ENCODE measurements around the gene BSDC1. TPM values are rescaled to one million over a fixed set of nuclear protein-coding genes. Genes with fewer than 3 reads are reported as not detected.

The BSDC1 gene
- total and polyA plus RNA-seq, 12 donors, result 21.4 to 49.4 (median 44.3) TPM

DNA sequence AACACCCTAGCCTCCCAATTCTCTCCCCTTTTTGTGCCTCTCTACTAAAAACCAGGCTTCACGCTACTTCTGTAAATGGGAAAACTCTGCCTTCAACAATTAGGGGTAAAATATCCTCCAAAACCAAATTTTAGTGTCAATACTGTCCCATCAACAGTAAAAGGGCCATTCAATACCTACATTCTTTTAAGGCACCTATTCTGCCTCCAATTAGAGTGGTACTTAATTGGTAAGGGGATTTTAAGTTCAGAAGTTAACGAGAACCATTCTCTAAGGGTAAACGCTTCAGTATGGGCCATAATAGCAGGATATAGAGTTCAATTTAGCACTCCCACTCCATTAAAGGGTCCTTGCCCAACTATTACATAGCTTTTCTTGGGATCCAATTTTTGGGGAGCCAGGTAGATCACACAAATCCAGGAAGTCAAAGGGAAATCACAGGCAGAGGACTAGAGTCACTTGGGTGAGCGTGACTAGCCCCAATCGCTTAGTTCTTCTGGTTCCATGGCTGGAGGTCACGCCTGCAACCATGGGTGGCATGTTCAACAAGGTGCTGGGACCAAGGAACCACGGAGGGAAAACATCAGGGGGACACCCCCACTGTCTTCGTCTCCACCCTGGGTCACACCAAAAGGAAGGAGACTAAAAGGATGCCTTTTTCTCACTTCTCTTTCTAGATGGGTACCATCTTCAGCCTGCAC lies 20.1 kb upstream of the BSDC1 start:
- H3K27me3 ChIP-seq, result peaks cover 0 to 5% (median 0%) of the 10 kb centered on the region in 7 donors
- no peak overlapping the region for H3K4me3 ChIP-seq
- DNase-seq, result no peak
- TF ChIP-seq, protein P1, sequence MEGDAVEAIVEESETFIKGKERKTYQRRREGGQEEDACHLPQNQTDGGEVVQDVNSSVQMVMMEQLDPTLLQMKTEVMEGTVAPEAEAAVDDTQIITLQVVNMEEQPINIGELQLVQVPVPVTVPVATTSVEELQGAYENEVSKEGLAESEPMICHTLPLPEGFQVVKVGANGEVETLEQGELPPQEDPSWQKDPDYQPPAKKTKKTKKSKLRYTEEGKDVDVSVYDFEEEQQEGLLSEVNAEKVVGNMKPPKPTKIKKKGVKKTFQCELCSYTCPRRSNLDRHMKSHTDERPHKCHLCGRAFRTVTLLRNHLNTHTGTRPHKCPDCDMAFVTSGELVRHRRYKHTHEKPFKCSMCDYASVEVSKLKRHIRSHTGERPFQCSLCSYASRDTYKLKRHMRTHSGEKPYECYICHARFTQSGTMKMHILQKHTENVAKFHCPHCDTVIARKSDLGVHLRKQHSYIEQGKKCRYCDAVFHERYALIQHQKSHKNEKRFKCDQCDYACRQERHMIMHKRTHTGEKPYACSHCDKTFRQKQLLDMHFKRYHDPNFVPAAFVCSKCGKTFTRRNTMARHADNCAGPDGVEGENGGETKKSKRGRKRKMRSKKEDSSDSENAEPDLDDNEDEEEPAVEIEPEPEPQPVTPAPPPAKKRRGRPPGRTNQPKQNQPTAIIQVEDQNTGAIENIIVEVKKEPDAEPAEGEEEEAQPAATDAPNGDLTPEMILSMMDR (IDR thresholded peaks at IDR 0.05), result peak in 2 of 9 donors; percentile 9 to 34
- WGBS, 2 donors, result 80 to 88% methylated on average over 8 of the region's 8 CpGs
- no peak for ATAC-seq
- peaks cover 0 to 34% (median 8%) of the 10 kb centered on the region in 11 donors for H3K9me3 ChIP-seq
- intact Hi-C loops (cut with DNase I), result loop anchor here in 3 of 10 donors (1.0 to 2.0 kb wide), 2 partner anchors 13 to 14 kb away; no protein-coding TSS in a partner anchor
- H3K36me3 ChIP-seq, result no peaks in the 10 kb centered on the region
- H3K27ac ChIP-seq, result no peak overlapping the region
- H3K4me1 ChIP-seq, result peaks cover 0 to 3% (median 0%) of the 10 kb centered on the region in 9 donors

DNA sequence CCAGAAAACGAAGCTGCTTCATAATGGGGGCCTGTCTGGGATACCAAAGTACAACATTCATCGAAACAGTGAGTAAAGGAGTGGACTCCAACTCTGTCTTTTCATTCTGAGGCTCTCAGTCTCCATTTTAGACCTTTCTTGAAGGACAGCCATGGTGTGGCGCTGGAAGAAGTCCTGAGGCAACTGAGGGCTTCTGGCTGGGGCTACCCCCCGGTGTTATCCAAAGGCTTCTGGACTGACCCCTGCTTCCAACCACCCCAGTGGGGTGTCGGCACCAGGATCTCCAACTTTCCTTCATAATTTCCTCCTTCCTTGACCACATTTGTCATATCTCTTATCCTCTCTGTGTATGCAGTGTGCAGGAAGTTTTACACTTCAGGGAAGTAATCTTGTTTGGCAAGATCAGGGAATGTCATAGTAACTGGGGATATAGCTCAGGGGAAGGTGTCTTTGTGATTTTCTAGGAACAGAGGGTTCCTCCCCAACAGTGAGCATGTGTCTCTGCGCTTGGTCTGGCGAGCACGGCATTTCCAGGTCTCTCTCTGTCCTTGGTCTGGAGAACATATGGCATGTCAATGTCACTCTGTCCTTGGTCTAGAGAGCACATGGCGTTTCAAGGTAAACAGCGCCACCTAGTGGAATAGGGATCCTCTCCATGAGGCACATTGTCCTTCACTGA lies 19.4 kb upstream of the BSDC1 start:
- Histone ChIP-seq H3K27ac (no peak overlapping the region), H3K36me3 (no peaks in the 10 kb centered on the region), H3K4me1 (peaks cover 0 to 3% (median 0%) of the 10 kb centered on the region in 9 donors), H3K9me3 (peaks cover 0 to 27% (median 5%) of the 10 kb centered on the region in 11 donors), H3K27me3 (peaks cover 0 to 5% (median 0%) of the 10 kb centered on the region in 7 donors), H3K4me3 (no peak overlapping the region)
- ATAC-seq, result peak; percentile 61 to 85 (median 77)
- 48 to 58% methylated on average over 10 of the region's 10 CpGs for WGBS, 2 donors
- DNase-seq, result peak; percentile 16 to 76
- TF ChIP-seq, protein P1 (IDR thresholded peaks at IDR 0.05), result peak; percentile 57 to 84 (median 79)
- intact Hi-C loops (cut with DNase I), result loop anchor here in 3 of 10 donors (1.0 to 2.0 kb wide), 2 partner anchors 12 to 13 kb away; no protein-coding TSS in a partner anchor

DNA sequence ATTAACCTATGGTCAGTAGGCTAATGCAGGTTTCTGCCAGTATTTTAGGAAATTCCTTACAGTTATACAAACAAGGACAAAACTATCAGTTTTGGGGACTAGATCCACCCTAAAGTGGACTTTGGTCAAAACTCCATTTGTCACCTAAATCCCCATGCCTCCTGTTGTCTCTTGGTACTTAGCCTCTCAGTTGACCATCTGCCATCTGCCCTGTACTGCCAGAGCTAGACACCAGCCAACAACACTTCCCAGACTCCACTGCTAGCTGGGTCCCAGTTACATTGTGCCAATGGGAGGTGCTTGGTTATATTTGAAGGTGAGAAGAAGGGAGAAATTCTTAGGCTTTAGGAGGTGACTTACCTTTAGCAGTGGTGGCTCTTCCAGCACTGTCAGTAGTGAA lies 17.0 kb upstream of the BSDC1 start:
- intact Hi-C loops (cut with DNase I), result no loop called here
- Histone ChIP-seq H3K27me3 (no peaks in the 10 kb centered on the region), H3K4me3 (no peak overlapping the region), H3K9me3 (peaks cover 0 to 18% (median 0%) of the 10 kb centered on the region in 11 donors), H3K36me3 (no peaks in the 10 kb centered on the region), H3K27ac (no peak overlapping the region), H3K4me1 (peaks cover 0 to 3% (median 0%) of the 10 kb centered on the region in 9 donors)
- no peak for DNase-seq
- ATAC-seq, result no peak
- TF ChIP-seq, protein P1 (IDR thresholded peaks at IDR 0.05), result no peak

DNA sequence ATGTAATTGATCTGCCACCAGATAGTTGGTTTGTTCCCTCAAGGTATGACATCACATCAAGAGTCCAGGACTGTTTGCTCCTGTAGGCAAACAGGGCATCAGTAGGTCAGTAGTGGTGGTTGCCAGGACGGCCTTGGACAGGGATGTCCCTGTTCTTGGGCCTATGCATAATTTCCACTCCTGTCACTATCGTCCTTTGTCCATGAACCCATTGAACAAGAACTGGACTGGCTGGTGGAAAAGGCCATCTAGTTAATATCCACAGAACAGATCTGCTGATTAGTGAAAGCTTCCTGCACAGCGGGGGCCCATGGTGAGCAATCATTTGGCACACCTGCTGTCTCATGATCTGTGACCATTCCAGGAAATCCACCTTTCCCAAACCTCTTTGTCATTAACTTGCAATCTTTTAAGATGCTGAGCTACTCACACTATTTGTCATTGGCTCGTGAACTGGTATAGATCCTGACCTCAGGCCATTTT lies 12.4 kb upstream of the BSDC1 start:
- no peak overlapping the region for H3K4me3 ChIP-seq
- intact Hi-C loops (cut with DNase I), result loop anchor here in 1 of 10 donors (10.0 kb wide), 1 partner anchor 368 kb away; no protein-coding TSS in a partner anchor
- WGBS, 2 donors, result 88 to 89% methylated on average over 4 of the region's 4 CpGs
- no peaks in the 10 kb centered on the region for H3K27me3 ChIP-seq
- H3K36me3 ChIP-seq, result no peaks in the 10 kb centered on the region
- ATAC-seq, result no peak
- no peaks in the 10 kb centered on the region for H3K9me3 ChIP-seq
- TF ChIP-seq, protein P1 (IDR thresholded peaks at IDR 0.05), result no peak
- DNase-seq, result no peak
- no peaks in the 10 kb centered on the region for H3K4me1 ChIP-seq
- no peak overlapping the region for H3K27ac ChIP-seq

Measured in heart right ventricle (tissue), 16 donors.